Measurements from ENCODE around the gene SURF4.

Gene SURF4

DNA sequence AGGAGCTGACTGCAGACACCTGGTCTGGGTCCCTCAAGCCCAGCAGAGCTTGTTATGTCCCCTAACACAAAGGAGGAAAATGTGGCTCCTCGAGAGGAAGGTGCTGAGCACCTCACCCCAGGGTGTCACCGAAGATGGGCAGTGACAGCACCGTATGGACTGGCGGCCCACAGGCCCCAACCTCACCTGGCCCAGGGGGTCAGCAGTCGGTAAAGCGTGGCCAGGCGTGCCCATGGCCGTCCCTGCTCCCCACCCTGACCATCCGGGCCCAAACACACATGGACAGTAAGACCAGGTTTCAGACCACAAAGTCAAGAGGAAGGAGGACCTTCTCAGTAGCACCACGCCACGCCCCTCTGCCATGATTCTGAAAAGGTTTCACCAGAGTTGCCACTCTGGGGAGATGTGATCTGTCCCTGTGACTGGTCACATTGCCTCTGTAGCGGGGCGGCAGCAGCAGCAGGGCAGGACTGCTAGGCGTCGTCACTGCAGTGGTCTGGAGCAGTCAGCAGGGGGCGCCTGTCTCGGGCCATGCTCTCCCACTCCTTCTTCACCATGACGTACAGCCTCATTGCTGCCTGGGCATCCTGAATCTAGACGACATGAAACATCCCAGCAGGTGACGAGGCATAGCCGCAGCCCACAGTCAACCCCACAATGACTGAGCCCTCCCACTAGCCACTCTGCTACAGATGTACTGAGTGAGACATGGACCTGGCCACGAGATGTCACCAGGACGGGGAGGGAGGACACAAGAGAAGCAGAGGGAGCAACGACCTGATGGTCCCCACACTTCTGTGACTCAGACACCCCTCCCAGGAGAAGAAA is 30.8 kb upstream of the SURF4 start:
- no peaks in the 10 kb centered on the region for H3K9me3 ChIP-seq (ENCODE audit: severe bottlenecking)
- H3K4me3 ChIP-seq (ENCODE audit: low read depth, low read length) = no peak overlapping the region
- DNase-seq = peak; percentile 79
- no peak overlapping the region for H3K27ac ChIP-seq
- TF ChIP-seq CTCF (IDR thresholded peaks at IDR 0.05; ENCODE audit: low read depth, low read length) = peak; percentile 98
- no peaks in the 10 kb centered on the region for H3K27me3 ChIP-seq (ENCODE audit: insufficient read depth, low read depth, severe bottlenecking)
- H3K36me3 ChIP-seq = peaks cover 65% of the 10 kb centered on the region

DNA sequence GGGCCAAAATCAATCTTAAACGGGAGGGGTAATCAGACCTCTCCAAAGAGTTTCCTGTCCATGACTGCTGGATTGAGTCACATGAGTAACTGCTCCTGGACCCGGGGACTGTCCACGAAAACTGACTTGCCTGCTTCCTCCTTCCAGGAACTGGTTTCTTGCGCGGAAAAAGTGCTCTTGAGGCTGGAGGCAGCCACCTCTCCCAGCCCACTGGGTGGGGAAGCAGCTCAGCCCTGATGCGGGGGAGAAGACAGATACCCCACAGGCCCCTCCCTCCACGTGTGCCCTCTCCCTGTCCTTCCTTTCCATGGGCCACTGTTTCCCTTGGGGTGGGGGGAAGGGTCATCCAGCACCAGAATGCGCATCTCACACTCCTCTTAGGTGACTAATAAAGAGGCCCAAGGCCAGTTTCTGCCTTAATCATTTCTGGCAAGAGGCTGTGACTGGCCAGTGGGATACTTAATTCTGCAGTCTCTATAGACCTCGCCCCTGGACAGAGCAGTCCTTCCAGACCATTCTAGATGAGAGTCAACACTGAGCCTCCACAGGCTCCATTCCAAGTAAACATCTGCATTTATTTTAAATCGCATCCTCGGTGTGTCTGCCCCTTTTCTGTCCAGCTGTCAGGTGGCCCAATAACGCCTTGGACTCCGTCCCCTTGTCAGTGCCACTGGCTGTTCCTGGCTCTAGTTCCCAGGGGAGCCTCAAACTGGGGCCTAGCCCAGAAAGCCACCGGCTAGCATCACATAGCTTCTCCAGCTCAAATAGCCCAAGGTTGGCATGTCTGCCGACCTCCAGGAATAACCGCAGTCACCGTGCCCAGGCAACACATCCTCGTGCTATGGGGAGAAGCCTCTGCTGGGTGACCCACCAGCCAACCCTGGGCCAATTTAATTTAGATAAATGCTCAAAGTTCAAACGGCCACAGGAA is 29.9 kb upstream of the SURF4 start:
- Histone ChIP-seq H3K27ac (no peak overlapping the region), H3K36me3 (peaks cover 58% of the 10 kb centered on the region), H3K9me3 (ENCODE audit: severe bottlenecking) (no peaks in the 10 kb centered on the region), H3K27me3 (ENCODE audit: insufficient read depth, low read depth, severe bottlenecking) (no peaks in the 10 kb centered on the region), H3K4me3 (ENCODE audit: low read depth, low read length) (no peak overlapping the region)
- no peak for DNase-seq
- no peak for TF ChIP-seq CTCF (IDR thresholded peaks at IDR 0.05; ENCODE audit: low read depth, low read length)

DNA sequence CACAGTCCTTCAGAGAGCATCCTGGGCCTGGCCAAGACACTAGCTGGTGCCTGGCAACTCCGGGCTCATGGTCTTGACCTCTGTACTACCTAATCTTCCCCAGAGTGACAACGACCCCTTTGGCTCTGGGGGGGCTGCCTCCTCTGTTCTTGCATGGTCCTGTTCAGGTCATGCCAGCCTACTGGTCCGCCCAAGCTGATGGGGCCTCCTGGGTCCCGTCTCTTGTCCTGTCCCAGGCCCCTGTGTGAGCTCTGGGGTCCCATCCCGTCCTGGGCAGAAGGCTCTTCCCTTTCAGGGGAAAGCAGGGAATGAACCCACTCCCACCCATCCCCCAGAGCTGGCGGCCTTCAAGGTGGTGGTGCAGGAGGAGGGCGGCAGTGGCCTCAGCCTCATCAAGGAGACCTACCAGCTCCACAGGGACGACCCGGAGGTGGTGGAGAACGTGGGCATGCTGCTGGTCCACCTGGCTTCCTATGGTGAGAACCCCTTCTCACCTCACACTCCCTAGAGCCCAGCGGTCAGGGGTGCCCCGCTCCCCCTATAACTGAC is 28.7 kb upstream of the SURF4 start:
- Histone ChIP-seq H3K9me3 (ENCODE audit: severe bottlenecking) (no peaks in the 10 kb centered on the region), H3K36me3 (peaks cover 49% of the 10 kb centered on the region), H3K27ac (no peak overlapping the region), H3K4me3 (ENCODE audit: low read depth, low read length) (no peak overlapping the region), H3K27me3 (ENCODE audit: insufficient read depth, low read depth, severe bottlenecking) (no peaks in the 10 kb centered on the region)
- DNase-seq = no peak
- TF ChIP-seq CTCF (IDR thresholded peaks at IDR 0.05; ENCODE audit: low read depth, low read length) = no peak

- Histone ChIP-seq H3K27me3 (ENCODE audit: insufficient read depth, low read depth, severe bottlenecking) (no peaks in the 10 kb centered on the region), H3K27ac (no peak overlapping the region), H3K36me3 (peaks cover 45% of the 10 kb centered on the region), H3K9me3 (ENCODE audit: severe bottlenecking) (no peaks in the 10 kb centered on the region), H3K4me3 (ENCODE audit: low read depth, low read length) (no peak overlapping the region)
- TF ChIP-seq CTCF (IDR thresholded peaks at IDR 0.05; ENCODE audit: low read depth, low read length) = peak; percentile 71
- DNase-seq = peak; percentile 51
Observed at GRCh38 chr9:133403766-133404453, 28.1 kb upstream of the SURF4 start.

DNA sequence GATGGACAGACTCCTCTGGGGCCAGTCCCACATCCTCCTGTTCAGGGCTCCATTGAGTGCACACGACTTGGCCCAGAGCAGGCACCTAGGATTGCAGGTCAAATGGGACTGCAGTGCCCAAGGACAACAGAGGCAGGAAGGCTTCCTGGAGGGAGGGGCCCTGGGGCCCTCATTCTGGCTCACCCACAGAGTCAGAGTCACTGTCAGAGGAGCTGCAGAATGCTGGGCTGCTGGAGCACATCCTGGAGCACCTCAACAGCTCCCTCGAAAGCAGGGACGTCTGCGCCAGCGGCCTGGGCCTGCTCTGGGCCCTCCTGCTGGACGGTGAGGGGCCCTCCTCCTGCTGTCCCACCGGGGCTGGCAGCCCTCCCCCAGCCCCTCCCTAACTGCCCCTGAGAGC is 26.8 kb upstream of the SURF4 start:
- DNase-seq = no peak
- peaks cover 34% of the 10 kb centered on the region for H3K36me3 ChIP-seq

More for the DNA sequence above, 26.8 kb upstream of the SURF4 start:
- no peak for TF ChIP-seq CTCF (IDR thresholded peaks at IDR 0.05; ENCODE audit: low read depth, low read length)
- no peak overlapping the region for H3K27ac ChIP-seq
- no peaks in the 10 kb centered on the region for H3K27me3 ChIP-seq (ENCODE audit: insufficient read depth, low read depth, severe bottlenecking)
- no peaks in the 10 kb centered on the region for H3K9me3 ChIP-seq (ENCODE audit: severe bottlenecking)
- no peak overlapping the region for H3K4me3 ChIP-seq (ENCODE audit: low read depth, low read length)

Data from WERI-Rb-1 (cell line).